K562 (cell line): ENCODE measurements around the gene BANP. TPM values are rescaled to one million over a fixed set of nuclear protein-coding genes. Genes with fewer than 3 reads are reported as not detected.

Source experiments
- MED1 ChIP-seq: sonication (generic); formaldehyde crosslinking; IDR thresholded peaks from 2 replicates; pipeline ENCODE4 v1.8.1; 2023; ENCODE audit warnings: missing genetic modification reagents, borderline replicate concordance
- MITF ChIP-seq: IDR thresholded peaks from 2 replicates; pipeline ENCODE4 v1.6.1; 2014; ENCODE audit warnings: antibody characterized with exemption
- NCOA6 ChIP-seq: fragments of 450-650 bp; IDR thresholded peaks from 2 replicates; pipeline ENCODE4 v1.6.1; 2017; ENCODE audit warnings: mild to moderate bottlenecking
- NEUROD1 ChIP-seq: fragments of 150-350 bp; IDR thresholded peaks from 2 replicates; pipeline ENCODE4 v1.6.1; 2014; ENCODE audit warnings: borderline replicate concordance, low read length, low read depth; ENCODE audit not compliant: partially characterized antibody
- OTX1 ChIP-seq: fragments of 450-650 bp; formaldehyde crosslinking; IDR thresholded peaks from 2 replicates; pipeline ENCODE4 v1.4.0; 2022; ENCODE audit warnings: mild to moderate bottlenecking
- PML ChIP-seq: IDR thresholded peaks from 2 replicates; pipeline ENCODE4 v1.6.1; 2012; ENCODE audit warnings: low read length, inconsistent platforms
- POLR3A ChIP-seq: IDR thresholded peaks from 2 replicates; pipeline ENCODE4 v1.6.1; 2011; ENCODE audit warnings: borderline replicate concordance, mild to moderate bottlenecking, moderate library complexity; ENCODE audit not compliant: insufficient read length, insufficient read depth; ENCODE audit errors: extremely low read depth
- RAD21 ChIP-seq, 2 experiments: fragments of 250-450 bp in 1 of 2; fragments of 450-650 bp in 1 of 2; sonication (Bioruptor Pico) in 1 of 2; formaldehyde crosslinking in 1 of 2; IDR thresholded peaks in 1 of 2; conservative IDR thresholded peaks in 1 of 2; 2 replicates each; pipeline versions ENCODE4 v1.4.0 to v1.8.0; 2020 to 2022; ENCODE audit warnings: mild to moderate bottlenecking in 2 of 2, moderate library complexity in 1 of 2
- SIN3A ChIP-seq, 2 experiments: fragments of 150-350 bp in 1 of 2; IDR thresholded peaks; 2 replicates each; pipeline ENCODE4 v1.6.1; 2011 to 2016; ENCODE audit warnings: borderline replicate concordance in 2 of 2, low read depth in 2 of 2, low read length in 2 of 2, mild to moderate bottlenecking in 2 of 2, moderate library complexity in 2 of 2; ENCODE audit not compliant: control insufficient read depth in 1 of 2
- SOX6 ChIP-seq: fragments of 450-650 bp; IDR thresholded peaks from 2 replicates; pipeline ENCODE4 v1.6.1; 2014; ENCODE audit warnings: mild to moderate bottlenecking
- TCF7L2 ChIP-seq: fragments of 150-350 bp; IDR thresholded peaks from 2 replicates; pipeline ENCODE4 v1.6.1; 2016; ENCODE audit warnings: low read depth, mild to moderate bottlenecking, low read length, moderate library complexity
- TEAD2 ChIP-seq: fragments of 450-650 bp; IDR thresholded peaks from 2 replicates; pipeline ENCODE4 v1.6.1; 2016; ENCODE audit warnings: missing genetic modification characterization, control low read depth, missing compliant biosample characterization
- ZEB2 ChIP-seq: fragments of 450-650 bp; IDR thresholded peaks from 2 replicates; pipeline ENCODE4 v1.6.1; 2016
- ZNF324 ChIP-seq: fragments of 250-450 bp; sonication (Bioruptor Pico); IDR thresholded peaks from 2 replicates; pipeline ENCODE4 v1.4.0; 2020; ENCODE audit warnings: mild to moderate bottlenecking
- polyA plus RNA-seq, 8 experiments: library from polyadenylated mRNA; depleted of rRNA in 4 of 8; stranded (reverse) in 5 of 8; unstranded in 3 of 8; fragments of >200 nt; fragmentation: Nextera tagmentation in 2 of 8; fragmentation: Illumina TruSeq in 1 of 8; extraction: Ambion mirVana in 2 of 8; extraction: Trizol in 1 of 8; gene quantifications; 2 replicates each; pipeline versions ENCODE4 v1.2.1 to v1.2.3, GENCODE V29; 2011 to 2014; ENCODE audit warnings: inconsistent platforms in 1 of 8, missing spikeins in 1 of 8
- total RNA-seq, 7 experiments: library from RNA; depleted of rRNA in 6 of 7; stranded (reverse); fragments of >200 nt in 6 of 7; fragmentation: Illumina TruSeq in 2 of 7; extraction: Trizol in 2 of 7; gene quantifications; 2 replicates each; pipeline versions ENCODE4 v1.2.1 to v1.2.3, GENCODE V29; 2011 to 2021; ENCODE audit warnings: low replicate concordance in 1 of 7
- TF ChIP-seq, protein P1 (sequence below), 2 experiments: IDR thresholded peaks in 1 of 2; conservative IDR thresholded peaks in 1 of 2; 2 replicates each; pipeline ENCODE4 v1.6.1; 2016; ENCODE audit warnings: low read depth in 2 of 2, mild to moderate bottlenecking in 1 of 2, missing compliant biosample characterization in 1 of 2, missing genetic modification characterization in 1 of 2, moderate library complexity in 1 of 2
- TF ChIP-seq, protein P2 (sequence below): fragments of 250-450 bp; sonication (Bioruptor Pico); IDR thresholded peaks from 2 replicates; pipeline ENCODE4 v1.9.0; 2021; ENCODE audit warnings: mild to moderate bottlenecking, inconsistent platforms
- TF ChIP-seq, protein P3 (sequence below): fragments of 250-450 bp; sonication (Bioruptor Pico); IDR thresholded peaks from 2 replicates; pipeline ENCODE4 v1.5.0; 2021
- TF ChIP-seq, protein P4 (sequence below): fragments of 450-650 bp; IDR thresholded peaks from 2 replicates; pipeline ENCODE4 v1.6.1; 2016; ENCODE audit warnings: mild to moderate bottlenecking

BANP gene
- total and polyA plus RNA-seq, 9 of the 15 experiments (the other 6 are each of a cell fraction or from before 2014, with no cell fraction given): 4.6 to 22.1 (median 15.6) TPM

DNA sequence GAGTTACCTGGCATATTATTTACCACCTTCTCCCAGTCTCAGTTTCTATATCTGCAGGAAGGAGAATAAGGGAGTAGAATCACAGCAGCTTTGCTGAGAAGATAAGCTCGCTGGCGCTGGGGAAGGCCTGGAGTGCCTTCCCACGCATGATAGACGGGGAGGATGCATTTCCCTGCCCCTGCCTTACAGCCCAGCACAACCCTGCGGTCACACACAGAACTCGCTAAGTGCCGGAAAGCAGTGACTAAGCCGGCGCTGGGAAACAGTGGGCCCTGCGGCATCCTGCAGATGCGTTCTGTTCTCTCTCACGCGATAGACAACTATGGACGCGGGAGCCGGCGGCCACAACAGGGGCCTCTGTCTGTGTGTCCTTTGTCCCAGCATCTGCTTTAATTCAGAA is 19.7 kb upstream of the BANP start (continued):
- TF ChIP-seq, protein P1, sequence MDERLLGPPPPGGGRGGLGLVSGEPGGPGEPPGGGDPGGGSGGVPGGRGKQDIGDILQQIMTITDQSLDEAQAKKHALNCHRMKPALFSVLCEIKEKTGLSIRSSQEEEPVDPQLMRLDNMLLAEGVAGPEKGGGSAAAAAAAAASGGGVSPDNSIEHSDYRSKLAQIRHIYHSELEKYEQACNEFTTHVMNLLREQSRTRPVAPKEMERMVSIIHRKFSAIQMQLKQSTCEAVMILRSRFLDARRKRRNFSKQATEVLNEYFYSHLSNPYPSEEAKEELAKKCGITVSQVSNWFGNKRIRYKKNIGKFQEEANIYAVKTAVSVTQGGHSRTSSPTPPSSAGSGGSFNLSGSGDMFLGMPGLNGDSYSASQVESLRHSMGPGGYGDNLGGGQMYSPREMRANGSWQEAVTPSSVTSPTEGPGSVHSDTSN (CRISPR knock-in tag; IDR thresholded peaks at IDR 0.05; ENCODE audit: low read depth): no peak
- TF ChIP-seq, protein P1 (tag; conservative IDR thresholded peaks at IDR 0.05; ENCODE audit: low read depth): 0 out of 2 replicates have a peak, but pooled peaks have one; percentile 11
- TF ChIP-seq, protein P2, sequence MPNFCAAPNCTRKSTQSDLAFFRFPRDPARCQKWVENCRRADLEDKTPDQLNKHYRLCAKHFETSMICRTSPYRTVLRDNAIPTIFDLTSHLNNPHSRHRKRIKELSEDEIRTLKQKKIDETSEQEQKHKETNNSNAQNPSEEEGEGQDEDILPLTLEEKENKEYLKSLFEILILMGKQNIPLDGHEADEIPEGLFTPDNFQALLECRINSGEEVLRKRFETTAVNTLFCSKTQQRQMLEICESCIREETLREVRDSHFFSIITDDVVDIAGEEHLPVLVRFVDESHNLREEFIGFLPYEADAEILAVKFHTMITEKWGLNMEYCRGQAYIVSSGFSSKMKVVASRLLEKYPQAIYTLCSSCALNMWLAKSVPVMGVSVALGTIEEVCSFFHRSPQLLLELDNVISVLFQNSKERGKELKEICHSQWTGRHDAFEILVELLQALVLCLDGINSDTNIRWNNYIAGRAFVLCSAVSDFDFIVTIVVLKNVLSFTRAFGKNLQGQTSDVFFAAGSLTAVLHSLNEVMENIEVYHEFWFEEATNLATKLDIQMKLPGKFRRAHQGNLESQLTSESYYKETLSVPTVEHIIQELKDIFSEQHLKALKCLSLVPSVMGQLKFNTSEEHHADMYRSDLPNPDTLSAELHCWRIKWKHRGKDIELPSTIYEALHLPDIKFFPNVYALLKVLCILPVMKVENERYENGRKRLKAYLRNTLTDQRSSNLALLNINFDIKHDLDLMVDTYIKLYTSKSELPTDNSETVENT (CRISPR knock-in tag): no peak
- TF ChIP-seq NEUROD1 (no peak), MED1 (CRISPR knock-in tag) (no peak), NCOA6 (no peak), MITF (no peak), PML (0 out of 2 replicates have a peak, but pooled peaks have one; percentile 27), ZEB2 (peak; percentile 53), SOX6 (peak; percentile 30; the same call in 1 of the 2 replicates), RAD21 (CRISPR knock-in tag; conservative IDR thresholded peaks at IDR 0.05 in 1 of 2, IDR thresholded peaks at IDR 0.05 in 1 of 2) (peak in 1 of 2 experiments; percentile 26; a peak in 1 of 4 replicates), OTX1 (CRISPR knock-in tag) (no peak), SIN3A (IDR thresholded peaks at IDR 0.05; ENCODE audit: borderline replicate concordance in 2 of 2, control insufficient read depth in 1 of 2, low read depth in 2 of 2, low read length in 2 of 2) (no peak), TEAD2 (tag) (no peak), ZNF324 (CRISPR knock-in tag) (no peak), TCF7L2 (no peak), POLR3A (no peak)
- TF ChIP-seq, protein P3, sequence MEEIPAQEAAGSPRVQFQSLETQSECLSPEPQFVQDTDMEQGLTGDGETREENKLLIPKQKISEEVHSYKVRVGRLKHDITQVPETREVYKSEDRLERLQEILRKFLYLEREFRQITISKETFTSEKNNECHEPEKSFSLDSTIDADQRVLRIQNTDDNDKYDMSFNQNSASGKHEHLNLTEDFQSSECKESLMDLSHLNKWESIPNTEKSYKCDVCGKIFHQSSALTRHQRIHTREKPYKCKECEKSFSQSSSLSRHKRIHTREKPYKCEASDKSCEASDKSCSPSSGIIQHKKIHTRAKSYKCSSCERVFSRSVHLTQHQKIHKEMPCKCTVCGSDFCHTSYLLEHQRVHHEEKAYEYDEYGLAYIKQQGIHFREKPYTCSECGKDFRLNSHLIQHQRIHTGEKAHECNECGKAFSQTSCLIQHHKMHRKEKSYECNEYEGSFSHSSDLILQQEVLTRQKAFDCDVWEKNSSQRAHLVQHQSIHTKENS: no peak
- TF ChIP-seq, protein P4, sequence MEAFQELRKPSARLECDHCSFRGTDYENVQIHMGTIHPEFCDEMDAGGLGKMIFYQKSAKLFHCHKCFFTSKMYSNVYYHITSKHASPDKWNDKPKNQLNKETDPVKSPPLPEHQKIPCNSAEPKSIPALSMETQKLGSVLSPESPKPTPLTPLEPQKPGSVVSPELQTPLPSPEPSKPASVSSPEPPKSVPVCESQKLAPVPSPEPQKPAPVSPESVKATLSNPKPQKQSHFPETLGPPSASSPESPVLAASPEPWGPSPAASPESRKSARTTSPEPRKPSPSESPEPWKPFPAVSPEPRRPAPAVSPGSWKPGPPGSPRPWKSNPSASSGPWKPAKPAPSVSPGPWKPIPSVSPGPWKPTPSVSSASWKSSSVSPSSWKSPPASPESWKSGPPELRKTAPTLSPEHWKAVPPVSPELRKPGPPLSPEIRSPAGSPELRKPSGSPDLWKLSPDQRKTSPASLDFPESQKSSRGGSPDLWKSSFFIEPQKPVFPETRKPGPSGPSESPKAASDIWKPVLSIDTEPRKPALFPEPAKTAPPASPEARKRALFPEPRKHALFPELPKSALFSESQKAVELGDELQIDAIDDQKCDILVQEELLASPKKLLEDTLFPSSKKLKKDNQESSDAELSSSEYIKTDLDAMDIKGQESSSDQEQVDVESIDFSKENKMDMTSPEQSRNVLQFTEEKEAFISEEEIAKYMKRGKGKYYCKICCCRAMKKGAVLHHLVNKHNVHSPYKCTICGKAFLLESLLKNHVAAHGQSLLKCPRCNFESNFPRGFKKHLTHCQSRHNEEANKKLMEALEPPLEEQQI: no peak
